ENCODE results near the gene PSORS1C2. TPM values are rescaled to one million over a fixed set of nuclear protein-coding genes. Genes with fewer than 3 reads are reported as not detected.

PSORS1C2 gene
- total and polyA plus RNA-seq, 9 donors = not detected

DNA sequence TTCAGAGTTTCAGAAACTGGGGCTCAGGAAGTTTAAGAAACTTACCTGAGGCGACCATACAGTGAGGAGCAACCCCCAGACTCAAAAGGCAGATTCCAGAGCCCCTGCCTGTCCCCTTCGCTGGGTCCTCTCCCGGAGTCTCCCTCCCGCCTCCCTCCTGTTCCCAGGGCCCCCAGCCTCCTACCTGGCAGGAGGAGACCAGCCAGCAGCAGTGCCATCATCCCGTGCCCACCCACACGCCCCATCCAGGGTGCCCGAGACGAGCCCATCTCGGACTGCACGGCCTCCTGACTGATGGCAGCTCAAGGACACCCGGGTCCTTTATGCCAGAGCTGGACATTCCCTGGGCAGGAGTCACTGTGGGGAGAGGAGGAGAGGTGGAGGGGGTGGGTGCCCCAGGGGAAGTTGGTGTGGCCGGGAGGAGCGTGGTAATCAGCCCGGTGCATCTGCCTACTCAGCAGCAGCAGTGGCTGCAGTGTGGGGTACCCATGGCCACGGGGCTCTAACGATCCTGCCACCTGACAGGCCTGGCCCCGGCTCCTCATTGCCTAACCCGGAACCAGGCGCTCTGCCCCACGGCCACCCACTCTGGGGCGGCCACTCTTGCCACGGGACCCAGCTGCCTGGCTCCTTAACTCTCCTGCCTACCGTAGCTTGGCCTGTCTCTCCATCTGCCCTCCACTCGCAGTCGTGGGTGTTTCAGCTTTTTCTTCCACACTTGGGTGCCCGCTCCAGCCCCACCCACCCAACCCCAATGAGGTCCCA is 18.5 kb downstream of the PSORS1C2 start, which contains the start of gene CDSN:
Gene CDSN (minus strand): TSS at position 296 of the 765 bp plus-strand sequence. CDS start 27 bp downstream, at position 269.
- Histone ChIP-seq H3K27me3 (no peaks in the 10 kb centered on the region), H3K4me3 (no peak within 1 kb of the TSS)

DNA sequence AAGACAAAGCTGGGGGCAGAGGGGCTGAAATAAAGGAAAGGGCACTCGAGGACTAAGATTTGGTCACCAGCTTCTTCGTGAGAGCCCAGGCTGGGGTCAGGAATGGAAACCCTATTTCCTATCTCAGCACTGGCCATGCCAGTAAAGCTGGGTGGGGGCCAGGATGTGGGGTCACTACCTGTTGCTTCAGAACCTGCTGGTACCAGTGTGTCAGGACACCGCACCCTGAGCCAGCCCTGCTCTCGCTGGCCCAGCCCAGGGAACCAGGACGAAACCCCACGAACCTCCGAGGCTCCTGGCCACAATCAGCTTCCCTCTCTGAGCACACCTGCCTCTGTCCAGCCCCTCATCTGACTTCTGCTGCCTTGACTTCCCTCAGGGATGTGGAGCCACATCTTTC is 20.7 kb downstream of the PSORS1C2 start:
- intact Hi-C loops (cut with DNase I) = no loop called here
- TF ChIP-seq EP300 (IDR thresholded peaks at IDR 0.05) = no peak
- TF ChIP-seq, protein P1, sequence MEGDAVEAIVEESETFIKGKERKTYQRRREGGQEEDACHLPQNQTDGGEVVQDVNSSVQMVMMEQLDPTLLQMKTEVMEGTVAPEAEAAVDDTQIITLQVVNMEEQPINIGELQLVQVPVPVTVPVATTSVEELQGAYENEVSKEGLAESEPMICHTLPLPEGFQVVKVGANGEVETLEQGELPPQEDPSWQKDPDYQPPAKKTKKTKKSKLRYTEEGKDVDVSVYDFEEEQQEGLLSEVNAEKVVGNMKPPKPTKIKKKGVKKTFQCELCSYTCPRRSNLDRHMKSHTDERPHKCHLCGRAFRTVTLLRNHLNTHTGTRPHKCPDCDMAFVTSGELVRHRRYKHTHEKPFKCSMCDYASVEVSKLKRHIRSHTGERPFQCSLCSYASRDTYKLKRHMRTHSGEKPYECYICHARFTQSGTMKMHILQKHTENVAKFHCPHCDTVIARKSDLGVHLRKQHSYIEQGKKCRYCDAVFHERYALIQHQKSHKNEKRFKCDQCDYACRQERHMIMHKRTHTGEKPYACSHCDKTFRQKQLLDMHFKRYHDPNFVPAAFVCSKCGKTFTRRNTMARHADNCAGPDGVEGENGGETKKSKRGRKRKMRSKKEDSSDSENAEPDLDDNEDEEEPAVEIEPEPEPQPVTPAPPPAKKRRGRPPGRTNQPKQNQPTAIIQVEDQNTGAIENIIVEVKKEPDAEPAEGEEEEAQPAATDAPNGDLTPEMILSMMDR (IDR thresholded peaks at IDR 0.05) = no peak
- TF ChIP-seq POLR2A (IDR thresholded peaks at IDR 0.05) = no peak
- Histone ChIP-seq H3K27me3 (no peaks in the 10 kb centered on the region), H3K27ac (no peak overlapping the region), H3K4me1 (ENCODE audit: insufficient read depth) (peaks cover 10% of the 10 kb centered on the region), H3K4me3 (no peak overlapping the region), H3K9me3 (no peaks in the 10 kb centered on the region), H3K36me3 (no peaks in the 10 kb centered on the region)
- 84 to 90% (median 87%) methylated on average over 7 of the region's 7 CpGs for WGBS, 3 donors
- no peak for DNase-seq

More for the DNA sequence above, 18.5 kb downstream of the PSORS1C2 start, which contains the start of gene CDSN:
- TF ChIP-seq EP300 (IDR thresholded peaks at IDR 0.05) = no peak
- TF ChIP-seq, protein P1 (IDR thresholded peaks at IDR 0.05) = no peak
- no peak for TF ChIP-seq POLR2A (IDR thresholded peaks at IDR 0.05)
- WGBS, 3 donors = 82 to 87% (median 84%) methylated on average over 25 to 26 of the region's 26 CpGs
- Histone ChIP-seq H3K9me3 (no peaks in the 10 kb centered on the region), H3K4me1 (ENCODE audit: insufficient read depth) (peaks cover 10% of the 10 kb centered on the region), H3K27ac (no peak within 1 kb of the TSS), H3K36me3 (no peaks in the 10 kb centered on the region)
- DNase-seq = no peak
- intact Hi-C loops (cut with DNase I) = no loop called here

DNA sequence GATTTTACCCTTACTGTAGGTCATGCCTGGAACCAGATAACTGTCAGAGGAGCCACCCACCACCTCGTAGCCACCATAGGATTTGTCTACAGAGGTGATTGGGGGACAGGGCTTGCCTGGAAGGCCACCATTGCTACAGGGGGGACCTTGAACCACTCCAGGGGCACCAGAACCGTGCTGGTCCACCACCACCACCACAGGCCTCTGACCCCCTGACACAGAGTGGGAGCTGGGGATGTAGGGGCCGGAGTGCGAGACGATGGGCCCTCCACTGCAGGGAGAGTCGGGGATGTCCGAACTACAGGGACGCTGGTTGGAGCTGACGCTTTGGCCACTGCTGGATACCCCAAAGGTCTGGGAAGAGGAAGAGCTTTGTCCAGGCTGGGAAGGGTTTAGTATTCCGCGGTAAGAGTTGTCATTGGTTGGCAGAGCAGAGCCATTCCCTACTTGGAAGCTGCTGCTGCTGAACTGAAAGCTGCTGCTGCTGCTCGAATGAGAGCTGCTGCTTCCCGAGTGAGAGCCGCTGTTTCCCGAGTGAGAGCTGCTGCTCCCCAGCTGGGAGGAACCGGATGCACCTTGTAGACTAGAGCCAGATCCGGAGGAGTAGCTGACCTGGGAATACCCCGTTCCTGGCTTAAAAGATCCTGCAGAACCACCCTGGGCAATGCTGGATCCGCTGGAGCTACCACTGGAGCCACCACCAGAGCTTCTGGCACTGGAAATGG is 22.0 kb downstream of the PSORS1C2 start:
- H3K4me1 ChIP-seq (ENCODE audit: insufficient read depth) = peaks cover 5% of the 10 kb centered on the region
- intact Hi-C loops (cut with DNase I) = no loop called here
- H3K27me3 ChIP-seq = no peaks in the 10 kb centered on the region
- no peak overlapping the region for H3K4me3 ChIP-seq
- DNase-seq = no peak
- no peaks in the 10 kb centered on the region for H3K36me3 ChIP-seq
- WGBS, 3 donors = 43 to 48% (median 48%) methylated on average over 18 to 19 of the region's 19 CpGs
- H3K27ac ChIP-seq = no peak overlapping the region
- TF ChIP-seq POLR2A (IDR thresholded peaks at IDR 0.05) (no peak), EP300 (IDR thresholded peaks at IDR 0.05) (no peak)
- TF ChIP-seq, protein P1 (IDR thresholded peaks at IDR 0.05) = no peak
- no peaks in the 10 kb centered on the region for H3K9me3 ChIP-seq

DNA sequence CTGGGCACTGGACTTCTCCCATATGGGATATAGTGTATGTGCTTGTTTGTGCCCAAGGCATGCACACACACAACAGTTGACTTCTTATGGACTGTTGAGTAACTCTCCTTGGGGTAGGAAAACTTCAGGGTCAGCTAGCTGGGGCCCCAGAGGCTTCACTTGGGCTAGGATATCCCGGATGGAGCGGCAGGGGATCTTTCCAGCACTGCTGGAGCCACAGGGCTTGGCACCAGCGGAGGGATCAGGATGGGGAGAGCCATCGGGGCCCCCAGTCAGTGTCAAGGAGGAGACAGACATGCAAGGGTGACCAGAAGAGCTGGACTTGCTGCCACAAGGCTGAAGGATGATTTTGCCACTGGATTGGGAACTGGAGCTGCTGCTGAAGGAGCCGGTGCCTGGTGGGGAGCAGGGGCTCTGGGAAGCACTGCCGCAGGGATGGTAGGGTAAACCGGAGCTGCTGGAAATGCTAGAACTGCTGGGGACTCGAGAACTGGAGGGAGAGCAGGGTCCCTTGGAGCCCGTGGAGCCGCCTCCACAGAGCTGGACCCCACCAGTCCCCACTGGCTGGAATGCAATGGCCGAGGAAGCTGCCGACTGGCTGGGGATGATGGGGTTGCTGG is 22.8 kb downstream of the PSORS1C2 start:
- 93% methylated on average over 12 of the region's 12 CpGs for WGBS, 3 donors

More for the DNA sequence above, 22.8 kb downstream of the PSORS1C2 start:
- TF ChIP-seq, protein P1 (IDR thresholded peaks at IDR 0.05) = no peak
- TF ChIP-seq EP300 (IDR thresholded peaks at IDR 0.05) (no peak), POLR2A (IDR thresholded peaks at IDR 0.05) (no peak)
- H3K9me3 ChIP-seq = no peaks in the 10 kb centered on the region
- intact Hi-C loops (cut with DNase I) = no loop called here
- no peak overlapping the region for H3K4me3 ChIP-seq
- H3K4me1 ChIP-seq (ENCODE audit: insufficient read depth) = peaks cover 5% of the 10 kb centered on the region
- H3K27ac ChIP-seq = no peak overlapping the region
- H3K36me3 ChIP-seq = no peaks in the 10 kb centered on the region
- no peak for DNase-seq
- H3K27me3 ChIP-seq = no peaks in the 10 kb centered on the region

All from ovary (tissue), 9 donors.